ENCODE measurements around the gene PRKG1. TPM values are rescaled to one million over a fixed set of nuclear protein-coding genes. Genes with fewer than 3 reads are reported as not detected.

PRKG1 gene
- total and polyA plus RNA-seq, 2 donors (not counting 1 experiment from before 2014, with no cell fraction given), result 45.8 to 71.8 TPM

DNA sequence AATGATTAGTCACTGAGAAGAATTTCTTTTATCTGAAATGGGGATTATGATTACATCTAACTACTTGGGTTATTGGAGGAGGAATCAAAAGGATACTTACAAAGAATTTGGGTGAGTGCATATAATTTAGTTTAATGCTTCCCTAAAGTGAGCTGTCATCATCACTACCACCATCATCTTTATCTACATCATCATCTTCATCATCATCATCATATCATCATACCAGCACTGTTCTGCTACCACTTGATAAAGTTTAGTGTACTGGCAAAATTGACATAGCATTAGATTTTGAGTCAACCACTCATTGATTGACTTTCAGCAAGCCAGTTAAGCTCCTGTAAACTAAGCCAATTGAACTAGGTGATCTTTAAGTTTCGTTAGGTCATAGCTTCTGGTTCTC lies 994.2 kb downstream of the PRKG1 start:
- Histone ChIP-seq H3K27me3 (ENCODE audit: control insufficient read depth, insufficient read depth, low read length) (no peaks in the 10 kb centered on the region), H3K4me1 (ENCODE audit: control insufficient read depth, extremely low read depth, insufficient read depth, low read length) (no peaks in the 10 kb centered on the region), H3K4me3 (replicated peaks in 1 of 4; ENCODE audit: control extremely low read depth in 1 of 4, insufficient read depth in 1 of 4, low read depth in 3 of 4, low read length in 4 of 4) (no peak overlapping the region), H3K36me3 (ENCODE audit: control insufficient read depth, insufficient read depth, low read length) (no peaks in the 10 kb centered on the region), H2AFZ (ENCODE audit: low read length) (no peak overlapping the region), H3K9me3 (ENCODE audit: control insufficient read depth, insufficient read depth, low read depth, low read length) (no peaks in the 10 kb centered on the region), H4K20me1 (ENCODE audit: control insufficient read depth, extremely low read depth, insufficient read depth, low read length) (no peaks in the 10 kb centered on the region), H3K79me2 (ENCODE audit: control insufficient read depth, insufficient read depth, low read length) (no peaks in the 10 kb centered on the region), H3K4me2 (ENCODE audit: extremely low read depth, insufficient read depth, low read length) (no peak overlapping the region), H3K27ac (ENCODE audit: insufficient read depth, low read length) (no peak overlapping the region), H3K9ac (ENCODE audit: insufficient read depth, low read length) (no peak overlapping the region)
- TF ChIP-seq EZH2 (IDR thresholded peaks at IDR 0.05; ENCODE audit: low read length, missing control alignments), result no peak
- TF ChIP-seq, protein P1, sequence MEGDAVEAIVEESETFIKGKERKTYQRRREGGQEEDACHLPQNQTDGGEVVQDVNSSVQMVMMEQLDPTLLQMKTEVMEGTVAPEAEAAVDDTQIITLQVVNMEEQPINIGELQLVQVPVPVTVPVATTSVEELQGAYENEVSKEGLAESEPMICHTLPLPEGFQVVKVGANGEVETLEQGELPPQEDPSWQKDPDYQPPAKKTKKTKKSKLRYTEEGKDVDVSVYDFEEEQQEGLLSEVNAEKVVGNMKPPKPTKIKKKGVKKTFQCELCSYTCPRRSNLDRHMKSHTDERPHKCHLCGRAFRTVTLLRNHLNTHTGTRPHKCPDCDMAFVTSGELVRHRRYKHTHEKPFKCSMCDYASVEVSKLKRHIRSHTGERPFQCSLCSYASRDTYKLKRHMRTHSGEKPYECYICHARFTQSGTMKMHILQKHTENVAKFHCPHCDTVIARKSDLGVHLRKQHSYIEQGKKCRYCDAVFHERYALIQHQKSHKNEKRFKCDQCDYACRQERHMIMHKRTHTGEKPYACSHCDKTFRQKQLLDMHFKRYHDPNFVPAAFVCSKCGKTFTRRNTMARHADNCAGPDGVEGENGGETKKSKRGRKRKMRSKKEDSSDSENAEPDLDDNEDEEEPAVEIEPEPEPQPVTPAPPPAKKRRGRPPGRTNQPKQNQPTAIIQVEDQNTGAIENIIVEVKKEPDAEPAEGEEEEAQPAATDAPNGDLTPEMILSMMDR (conservative IDR thresholded peaks at IDR 0.05 in 1 of 2, IDR thresholded peaks at IDR 0.05 in 1 of 2; ENCODE audit: low read depth in 1 of 2, low read length in 2 of 2), result no peak
- DNase-seq (ENCODE audit: low read depth in 2 of 2), result no peak

DNA sequence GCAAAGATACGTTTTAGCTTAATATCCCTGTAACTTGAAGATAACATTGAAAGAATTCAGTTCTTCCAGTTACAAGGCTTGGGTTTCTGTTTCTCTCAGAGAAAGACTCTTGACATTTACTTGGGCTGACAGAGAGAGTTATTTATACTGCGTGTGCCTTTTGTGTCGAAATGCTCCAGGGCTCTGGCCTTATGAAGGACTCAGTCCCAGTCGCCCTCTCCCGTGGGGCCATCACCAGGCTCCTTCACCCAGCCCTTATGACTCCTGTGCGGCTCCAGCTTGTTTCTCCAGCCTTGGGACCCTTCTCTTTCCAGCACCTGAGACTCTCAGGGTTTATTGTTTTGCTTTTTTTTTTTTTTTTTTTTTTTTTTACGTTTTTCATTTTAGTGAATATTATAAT lies 997.5 kb downstream of the PRKG1 start:
- Histone ChIP-seq H3K27me3 (ENCODE audit: control insufficient read depth, insufficient read depth, low read length) (no peaks in the 10 kb centered on the region), H3K4me2 (ENCODE audit: extremely low read depth, insufficient read depth, low read length) (no peak overlapping the region), H3K27ac (ENCODE audit: insufficient read depth, low read length) (no peak overlapping the region), H3K4me1 (ENCODE audit: control insufficient read depth, extremely low read depth, insufficient read depth, low read length) (no peaks in the 10 kb centered on the region), H3K9me3 (ENCODE audit: control insufficient read depth, insufficient read depth, low read depth, low read length) (no peaks in the 10 kb centered on the region), H3K36me3 (ENCODE audit: control insufficient read depth, insufficient read depth, low read length) (no peaks in the 10 kb centered on the region), H4K20me1 (ENCODE audit: control insufficient read depth, extremely low read depth, insufficient read depth, low read length) (no peaks in the 10 kb centered on the region), H3K4me3 (replicated peaks in 1 of 4; ENCODE audit: control extremely low read depth in 1 of 4, insufficient read depth in 1 of 4, low read depth in 3 of 4, low read length in 4 of 4) (no peak overlapping the region), H3K79me2 (ENCODE audit: control insufficient read depth, insufficient read depth, low read length) (no peaks in the 10 kb centered on the region), H3K9ac (ENCODE audit: insufficient read depth, low read length) (no peak overlapping the region), H2AFZ (ENCODE audit: low read length) (no peak overlapping the region)
- DNase-seq (ENCODE audit: low read depth in 2 of 2), result no peak
- TF ChIP-seq, protein P1 (conservative IDR thresholded peaks at IDR 0.05 in 1 of 2, IDR thresholded peaks at IDR 0.05 in 1 of 2; ENCODE audit: low read depth in 1 of 2, low read length in 2 of 2), result no peak
- TF ChIP-seq EZH2 (IDR thresholded peaks at IDR 0.05; ENCODE audit: low read length, missing control alignments), result no peak

DNA sequence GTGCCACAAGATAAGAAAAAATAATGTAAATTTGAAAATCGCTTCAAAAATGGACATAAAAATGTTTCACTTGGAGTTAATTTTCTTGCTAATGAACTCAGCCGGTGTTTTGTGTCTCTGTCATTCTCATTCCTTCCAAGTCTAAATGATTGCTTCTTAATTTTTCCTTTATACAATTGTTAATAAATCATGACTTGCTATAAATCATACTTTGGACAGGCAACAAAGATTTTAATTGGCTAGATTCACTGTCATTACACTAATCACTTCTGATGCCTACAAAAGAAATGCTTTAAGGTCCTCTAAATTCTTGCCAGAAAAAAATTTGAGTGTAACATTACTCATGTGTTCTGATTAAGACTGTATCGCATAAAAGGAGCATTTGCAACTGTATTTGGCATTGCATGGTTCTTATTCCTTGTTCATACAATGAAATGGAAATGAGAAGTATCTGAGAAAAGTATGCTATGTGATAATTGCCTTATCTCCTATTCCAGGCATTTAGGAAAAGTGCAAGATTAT lies 1000.3 kb downstream of the PRKG1 start:
- no peak for DNase-seq (ENCODE audit: low read depth in 2 of 2)
- Histone ChIP-seq H3K27ac (ENCODE audit: insufficient read depth, low read length) (no peak overlapping the region), H3K79me2 (ENCODE audit: control insufficient read depth, insufficient read depth, low read length) (no peaks in the 10 kb centered on the region), H4K20me1 (ENCODE audit: control insufficient read depth, extremely low read depth, insufficient read depth, low read length) (no peaks in the 10 kb centered on the region), H2AFZ (ENCODE audit: low read length) (no peak overlapping the region), H3K9ac (ENCODE audit: insufficient read depth, low read length) (no peak overlapping the region), H3K4me1 (ENCODE audit: control insufficient read depth, extremely low read depth, insufficient read depth, low read length) (no peaks in the 10 kb centered on the region), H3K27me3 (ENCODE audit: control insufficient read depth, insufficient read depth, low read length) (no peaks in the 10 kb centered on the region), H3K4me3 (replicated peaks in 1 of 4; ENCODE audit: control extremely low read depth in 1 of 4, insufficient read depth in 1 of 4, low read depth in 3 of 4, low read length in 4 of 4) (no peak overlapping the region), H3K36me3 (ENCODE audit: control insufficient read depth, insufficient read depth, low read length) (no peaks in the 10 kb centered on the region), H3K9me3 (ENCODE audit: control insufficient read depth, insufficient read depth, low read depth, low read length) (no peaks in the 10 kb centered on the region), H3K4me2 (ENCODE audit: extremely low read depth, insufficient read depth, low read length) (no peak overlapping the region)
- TF ChIP-seq, protein P1 (conservative IDR thresholded peaks at IDR 0.05 in 1 of 2, IDR thresholded peaks at IDR 0.05 in 1 of 2; ENCODE audit: low read depth in 1 of 2, low read length in 2 of 2), result no peak
- TF ChIP-seq EZH2 (IDR thresholded peaks at IDR 0.05; ENCODE audit: low read length, missing control alignments), result no peak
